Effector memory CD4-positive, alpha-beta T cell (primary cell): ENCODE results near the gene FBP1.

Experiments used
- DNase-seq, 3 donors: peaks; one replicate each; pipeline ENCODE4 v3.0.0-alpha.2; 2020
- H3K27ac ChIP-seq: 2 replicates; pipeline ENCODE4 v1.7.0; 2013; ENCODE audit warnings: mild to moderate bottlenecking, low read length, moderate library complexity; ENCODE audit not compliant: insufficient read depth, poor library complexity, severe bottlenecking
- H3K27me3 ChIP-seq: replicated peaks from 2 replicates; pipeline ENCODE4 v1.7.0; 2013; ENCODE audit warnings: mild to moderate bottlenecking, low read length; ENCODE audit not compliant: insufficient read depth, control insufficient read depth, poor library complexity, severe bottlenecking
- H3K36me3 ChIP-seq: 2 replicates; pipeline ENCODE4 v1.7.0; 2013; ENCODE audit warnings: mild to moderate bottlenecking, low read length, moderate library complexity; ENCODE audit not compliant: control insufficient read depth, insufficient read depth
- H3K4me1 ChIP-seq: 2 replicates; pipeline ENCODE4 v1.7.0; 2013; ENCODE audit warnings: low read length, mild to moderate bottlenecking; ENCODE audit not compliant: control insufficient read depth, insufficient read depth, poor library complexity, severe bottlenecking
- H3K4me3 ChIP-seq: 2 replicates; pipeline ENCODE4 v1.7.0; 2013; ENCODE audit warnings: low read length, low read depth, mild to moderate bottlenecking; ENCODE audit not compliant: insufficient read depth, poor library complexity, severe bottlenecking
- H3K9me3 ChIP-seq: 2 replicates; pipeline ENCODE4 v1.7.0; 2013; ENCODE audit warnings: mild to moderate bottlenecking, low read length, moderate library complexity; ENCODE audit not compliant: control insufficient read depth

FBP1 gene

DNA sequence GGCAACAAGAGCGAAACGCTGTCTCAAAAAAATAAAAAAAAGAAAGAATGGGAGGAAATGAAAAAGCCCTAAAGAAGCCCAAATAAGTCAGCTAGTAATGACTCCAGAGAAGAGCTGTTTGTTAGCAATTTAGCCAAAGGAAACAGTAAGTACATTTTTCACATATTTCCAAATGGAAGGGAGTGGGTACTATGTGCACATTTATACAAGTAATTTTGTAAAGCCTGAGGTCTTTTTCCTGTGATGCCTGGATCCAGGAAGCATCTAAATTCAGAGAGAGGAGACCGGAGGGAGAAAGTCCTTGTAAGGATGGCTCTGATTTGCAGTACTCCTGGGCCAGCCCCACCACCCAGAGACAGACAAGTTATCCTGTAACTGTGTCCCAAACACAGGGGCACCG lies 14.7 kb downstream of the FBP1 start:
- DNase-seq = no peak
- Histone ChIP-seq H3K27me3 (no peaks in the 10 kb centered on the region), H3K36me3 (no peaks in the 10 kb centered on the region)

DNA sequence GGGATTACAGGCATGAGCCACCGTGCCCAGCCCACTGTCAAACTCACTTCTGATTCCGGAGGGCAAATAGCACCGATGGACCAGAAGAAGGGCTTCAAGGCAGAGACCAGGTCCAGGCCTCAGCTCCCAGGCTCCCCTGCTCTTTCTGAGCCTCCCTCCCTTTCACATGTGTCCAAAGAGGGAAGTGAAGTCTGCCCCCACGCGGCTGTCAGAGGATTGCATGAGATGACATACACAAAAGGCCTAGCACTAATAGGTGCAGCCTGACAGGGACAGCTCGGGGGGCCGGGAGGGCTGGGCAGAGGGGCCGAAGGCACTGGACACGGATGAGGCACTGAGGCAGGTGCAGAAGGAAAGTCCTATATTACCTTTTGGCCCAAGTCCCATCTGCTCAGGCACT lies 16.1 kb downstream of the FBP1 start:
- Histone ChIP-seq H3K4me1 (peaks cover 3% of the 10 kb centered on the region), H3K27me3 (no peaks in the 10 kb centered on the region), H3K27ac (no peak overlapping the region), H3K4me3 (no peak overlapping the region), H3K36me3 (no peaks in the 10 kb centered on the region), H3K9me3 (no peaks in the 10 kb centered on the region)
- DNase-seq = no peak

More for the DNA sequence above, 14.7 kb downstream of the FBP1 start:
- Histone ChIP-seq H3K4me3 (no peak overlapping the region), H3K27ac (no peak overlapping the region), H3K9me3 (no peaks in the 10 kb centered on the region), H3K4me1 (peaks cover 3% of the 10 kb centered on the region)

DNA sequence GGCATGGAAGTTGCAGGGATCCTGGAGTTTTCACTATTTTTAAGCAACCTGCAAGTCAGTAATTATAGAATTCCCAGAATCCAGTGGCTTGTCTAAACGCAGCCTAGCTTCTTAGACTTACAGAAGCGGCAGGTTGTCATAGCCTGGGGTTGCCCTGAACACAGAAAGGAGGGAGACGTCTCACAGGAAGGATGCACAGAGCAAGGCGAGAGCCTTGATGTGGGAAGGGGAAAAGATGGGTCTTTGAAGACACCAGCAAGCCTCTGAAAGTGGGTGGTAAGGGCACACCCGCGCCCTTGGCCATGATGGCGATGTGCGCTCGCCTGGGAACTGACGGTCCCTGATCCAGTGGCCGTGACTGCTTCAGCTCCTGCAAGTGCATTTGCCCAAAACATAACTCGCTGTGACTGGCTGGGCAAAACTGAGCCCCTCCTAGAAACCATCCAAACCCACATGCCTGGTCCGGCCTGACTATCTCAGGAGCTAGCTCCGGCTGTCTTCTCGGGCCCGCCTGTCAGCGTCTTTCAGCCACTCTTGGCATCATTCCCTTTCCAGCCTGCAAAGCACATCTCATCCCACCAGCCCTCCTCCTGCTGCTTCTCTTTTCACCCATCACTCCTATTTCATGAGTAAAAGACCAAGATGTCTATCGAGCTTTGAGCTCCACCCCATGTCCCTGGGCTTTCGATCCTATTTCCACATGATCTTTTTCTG lies 17.1 kb downstream of the FBP1 start:
- no peaks in the 10 kb centered on the region for H3K36me3 ChIP-seq
- DNase-seq = no peak
- H3K9me3 ChIP-seq = no peaks in the 10 kb centered on the region
- no peak overlapping the region for H3K4me3 ChIP-seq
- H3K27me3 ChIP-seq = no peaks in the 10 kb centered on the region
- H3K27ac ChIP-seq = no peak overlapping the region
- peaks cover 3% of the 10 kb centered on the region for H3K4me1 ChIP-seq

DNA sequence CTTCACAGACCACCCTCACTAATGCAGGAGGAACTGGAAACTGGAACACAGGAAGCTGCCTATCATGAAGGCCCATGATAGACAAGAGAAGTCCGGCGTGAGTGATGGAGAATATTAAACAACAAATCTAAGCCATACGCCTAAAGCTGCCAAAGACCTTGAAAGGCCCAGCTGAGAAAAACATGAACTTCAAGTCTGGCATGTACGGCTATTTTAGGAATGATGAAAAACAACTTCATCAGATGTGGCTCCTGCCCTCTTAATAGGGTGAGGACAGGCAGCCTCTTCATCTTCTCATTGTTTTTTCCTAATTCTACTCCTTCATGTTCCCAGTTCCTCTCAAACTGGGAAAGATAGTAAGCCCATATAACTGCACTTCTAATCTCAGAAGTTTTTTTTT lies 20.3 kb downstream of the FBP1 start:
- Histone ChIP-seq H3K9me3 (no peaks in the 10 kb centered on the region), H3K27ac (no peak overlapping the region), H3K4me1 (peaks cover 3% of the 10 kb centered on the region), H3K27me3 (no peaks in the 10 kb centered on the region), H3K36me3 (no peaks in the 10 kb centered on the region), H3K4me3 (no peak overlapping the region)
- no peak for DNase-seq

DNA sequence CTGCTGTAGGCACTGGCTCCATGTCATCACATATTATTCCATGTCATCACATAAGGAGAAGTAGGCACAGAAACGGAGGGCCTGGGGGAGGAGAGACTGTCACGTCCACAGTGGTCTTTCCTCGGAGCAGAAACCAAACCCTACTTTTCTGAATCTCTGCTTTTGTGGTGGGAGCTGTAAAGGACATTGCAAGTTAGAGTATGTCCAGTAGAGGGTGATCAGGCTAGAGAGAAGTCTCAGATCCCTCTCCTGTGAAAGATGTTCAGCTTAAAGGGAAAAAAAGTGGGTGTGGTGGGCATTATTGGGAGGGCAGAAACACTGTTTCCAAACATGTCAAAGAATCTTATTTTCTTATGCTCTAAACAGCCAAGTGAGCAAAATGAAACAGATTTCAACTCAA lies 26.3 kb downstream of the FBP1 start:
- Histone ChIP-seq H3K36me3 (no peaks in the 10 kb centered on the region), H3K27ac (no peak overlapping the region), H3K4me3 (no peak overlapping the region), H3K4me1 (peaks cover 6% of the 10 kb centered on the region), H3K9me3 (no peaks in the 10 kb centered on the region), H3K27me3 (no peaks in the 10 kb centered on the region)
- DNase-seq = no peak

DNA sequence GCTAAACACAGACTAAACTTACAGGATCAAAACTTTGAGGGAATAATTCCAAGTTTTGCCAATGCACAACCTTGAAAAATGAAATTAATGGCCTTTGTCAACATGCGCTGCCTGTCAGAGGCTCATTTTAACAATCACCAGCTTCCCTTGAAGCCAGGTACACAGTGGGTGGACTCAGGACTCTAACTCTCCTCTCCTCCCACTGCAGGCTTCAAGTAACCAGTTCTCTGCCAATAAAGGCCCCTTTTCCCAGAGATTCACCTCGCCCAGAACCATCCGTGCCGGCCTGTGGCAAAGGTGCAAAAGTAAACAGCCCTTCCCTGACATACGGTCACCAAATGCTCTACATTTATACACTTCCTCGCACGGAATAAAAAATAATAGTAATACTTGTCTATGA lies 27.2 kb downstream of the FBP1 start:
- DNase-seq = no peak
- Histone ChIP-seq H3K4me3 (no peak overlapping the region), H3K27me3 (no peaks in the 10 kb centered on the region), H3K9me3 (no peaks in the 10 kb centered on the region), H3K36me3 (no peaks in the 10 kb centered on the region), H3K4me1 (peaks cover 6% of the 10 kb centered on the region), H3K27ac (no peak overlapping the region)

DNA sequence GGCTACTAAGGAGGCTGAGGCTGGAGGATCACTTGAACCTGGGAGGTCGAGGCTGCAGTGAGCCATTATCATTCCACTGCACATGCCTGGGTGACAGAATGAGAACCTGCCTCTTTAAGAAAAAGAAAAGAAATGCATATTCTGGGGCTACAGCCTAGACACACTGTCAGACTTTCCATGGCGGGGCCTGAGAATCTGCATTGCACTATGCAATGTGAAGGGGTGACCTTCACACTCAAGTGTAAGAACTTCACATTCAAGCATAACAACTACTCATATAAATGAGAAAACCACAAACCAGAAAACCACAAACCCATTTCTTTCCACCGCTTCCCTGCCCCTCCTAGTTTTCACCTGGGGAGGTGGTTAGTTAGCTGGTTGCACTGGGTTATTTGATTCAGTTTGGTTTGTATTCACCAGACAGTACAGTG lies 27.7 kb downstream of the FBP1 start:
- Histone ChIP-seq H3K27ac (no peak overlapping the region), H3K4me3 (no peak overlapping the region), H3K4me1 (peaks cover 6% of the 10 kb centered on the region), H3K9me3 (no peaks in the 10 kb centered on the region), H3K27me3 (no peaks in the 10 kb centered on the region), H3K36me3 (no peaks in the 10 kb centered on the region)
- no peak for DNase-seq

DNA sequence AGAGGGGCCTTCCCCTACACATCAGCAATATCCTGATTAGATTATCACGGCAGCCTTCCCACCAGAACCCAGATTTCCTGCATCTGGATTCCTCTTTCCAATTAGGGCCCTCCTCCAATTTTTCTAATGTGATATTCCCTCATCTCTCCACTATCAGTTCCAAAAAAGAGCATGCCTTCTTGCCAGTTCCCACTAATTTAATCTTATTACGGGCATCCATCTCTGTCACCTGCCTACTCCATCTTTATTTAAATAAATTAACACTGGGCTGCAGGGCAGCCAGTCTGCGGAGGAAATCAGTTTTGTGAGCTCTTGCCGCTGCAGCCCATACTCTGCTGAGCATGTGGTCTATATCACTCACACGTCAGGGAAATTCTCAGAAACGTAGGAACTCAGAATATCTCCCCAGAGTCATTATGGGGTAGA lies 29.1 kb downstream of the FBP1 start:
- H3K27me3 ChIP-seq = no peaks in the 10 kb centered on the region
- DNase-seq = no peak
- H3K27ac ChIP-seq = no peak overlapping the region
- H3K4me1 ChIP-seq = peaks cover 6% of the 10 kb centered on the region
- H3K4me3 ChIP-seq = no peak overlapping the region
- H3K9me3 ChIP-seq = no peaks in the 10 kb centered on the region
- H3K36me3 ChIP-seq = no peaks in the 10 kb centered on the region

DNA sequence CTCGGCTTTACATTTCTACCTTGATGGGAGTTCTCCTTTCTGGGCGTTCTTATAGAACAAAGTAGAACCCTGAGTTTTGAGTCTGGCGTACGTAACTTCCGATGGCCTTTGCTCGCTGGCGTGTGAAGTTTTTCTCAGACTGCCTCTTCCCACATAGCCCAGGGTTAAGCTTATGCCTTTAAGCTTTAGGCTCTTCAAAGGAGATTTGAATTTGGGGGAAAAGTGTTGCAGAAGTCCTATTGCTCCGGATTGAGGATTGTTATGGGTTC lies 32.0 kb downstream of the FBP1 start:
- no peak overlapping the region for H3K27ac ChIP-seq
- H3K4me3 ChIP-seq = no peak overlapping the region
- H3K36me3 ChIP-seq = no peaks in the 10 kb centered on the region
- no peak for DNase-seq
- H3K4me1 ChIP-seq = peaks cover 6% of the 10 kb centered on the region
- H3K27me3 ChIP-seq = no peaks in the 10 kb centered on the region
- H3K9me3 ChIP-seq = no peaks in the 10 kb centered on the region

DNA sequence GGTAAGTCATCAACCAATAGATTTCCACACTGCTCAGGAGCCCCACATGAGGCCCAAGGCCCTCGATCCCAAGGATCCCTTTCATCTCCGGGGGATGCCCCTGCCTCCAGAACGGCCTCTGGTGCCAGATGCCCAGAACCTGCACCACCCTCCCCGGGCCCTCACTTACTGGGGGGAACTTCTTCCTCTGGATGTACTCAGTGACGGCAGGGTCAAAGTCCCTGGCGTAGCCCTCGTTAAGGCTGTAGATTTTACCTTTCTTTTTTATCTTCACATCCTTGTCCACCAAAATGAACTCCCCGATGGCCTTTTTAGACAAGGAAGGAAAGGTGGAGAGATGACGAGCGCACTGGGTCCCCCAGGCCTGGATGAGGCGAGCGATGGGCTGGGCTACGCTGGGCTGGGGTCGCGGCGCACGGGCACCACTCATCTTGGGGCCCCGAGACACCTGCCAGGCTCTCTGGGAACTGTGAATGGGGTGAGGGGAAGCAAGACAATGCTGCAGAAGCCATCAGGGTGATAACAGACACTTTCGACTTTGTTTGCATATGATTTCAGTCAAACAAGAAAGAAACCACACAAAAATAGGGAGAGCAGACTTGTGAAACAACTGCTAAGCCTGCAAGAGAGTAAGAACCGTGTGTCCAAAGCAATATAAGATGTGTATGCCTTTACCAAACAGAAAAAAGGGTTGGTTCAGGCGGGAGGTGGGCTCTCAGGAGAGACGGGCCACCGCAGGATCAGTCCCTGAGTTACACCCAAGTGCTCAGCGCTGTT lies 32.5 kb downstream of the FBP1 start:
- H3K4me3 ChIP-seq = no peak overlapping the region
- H3K36me3 ChIP-seq = no peaks in the 10 kb centered on the region
- no peaks in the 10 kb centered on the region for H3K9me3 ChIP-seq
- H3K27me3 ChIP-seq = no peaks in the 10 kb centered on the region
- peaks cover under 1% of the 10 kb centered on the region for H3K4me1 ChIP-seq
- DNase-seq = no peak
- no peak overlapping the region for H3K27ac ChIP-seq
